NK-92 (cell line): ENCODE results near the gene CDK5RAP2.

Experiments used
- DNase-seq: peaks from one replicate; lab custom pipeline; 2025; ENCODE audit not compliant: unreplicated experiment; lab: John Stamatoyannopoulos, UW

Gene CDK5RAP2

DNA sequence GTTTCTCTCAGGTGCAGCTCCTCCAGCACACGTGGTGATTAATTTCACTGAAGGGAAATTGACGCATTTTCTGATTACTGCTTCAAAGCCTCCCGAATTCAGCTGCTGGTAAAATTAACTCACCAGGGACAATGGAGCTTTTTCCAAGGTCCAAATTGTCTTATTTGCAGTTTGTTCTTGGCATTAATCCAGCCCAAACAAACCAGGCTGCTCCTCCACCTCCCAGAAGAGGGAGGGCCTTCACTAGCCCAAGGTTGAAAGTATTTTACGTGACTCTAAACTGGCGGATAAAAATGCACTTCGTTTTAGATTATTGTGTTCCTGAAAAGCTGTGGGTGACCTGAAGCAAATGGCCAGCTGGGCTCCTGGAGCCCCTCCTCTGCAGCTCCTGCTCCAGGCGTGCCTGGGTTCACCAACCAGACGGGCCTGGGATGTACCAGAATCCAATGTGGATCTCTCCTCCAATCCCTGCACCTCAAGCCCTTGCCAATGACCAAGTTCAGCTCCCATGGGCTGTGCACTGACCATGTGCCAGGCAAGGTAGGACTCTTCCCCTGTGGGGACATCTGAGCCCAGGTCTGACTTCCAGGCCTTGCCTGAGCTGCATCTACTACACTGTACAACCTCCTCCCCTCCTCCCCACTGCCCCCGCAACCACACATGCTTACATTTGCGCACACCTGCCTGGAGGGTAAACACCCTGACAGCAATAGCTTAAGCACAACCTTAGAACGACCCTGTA is 193.4 kb downstream of the CDK5RAP2 start:
- no peak for DNase-seq

- no peak for DNase-seq
These were observed 194.2 kb downstream of the CDK5RAP2 start for GRCh38 chr9:120385606-120386389.

- no peak for DNase-seq
These were observed 195.1 kb downstream of the CDK5RAP2 start for GRCh38 chr9:120384925-120385272.

DNA sequence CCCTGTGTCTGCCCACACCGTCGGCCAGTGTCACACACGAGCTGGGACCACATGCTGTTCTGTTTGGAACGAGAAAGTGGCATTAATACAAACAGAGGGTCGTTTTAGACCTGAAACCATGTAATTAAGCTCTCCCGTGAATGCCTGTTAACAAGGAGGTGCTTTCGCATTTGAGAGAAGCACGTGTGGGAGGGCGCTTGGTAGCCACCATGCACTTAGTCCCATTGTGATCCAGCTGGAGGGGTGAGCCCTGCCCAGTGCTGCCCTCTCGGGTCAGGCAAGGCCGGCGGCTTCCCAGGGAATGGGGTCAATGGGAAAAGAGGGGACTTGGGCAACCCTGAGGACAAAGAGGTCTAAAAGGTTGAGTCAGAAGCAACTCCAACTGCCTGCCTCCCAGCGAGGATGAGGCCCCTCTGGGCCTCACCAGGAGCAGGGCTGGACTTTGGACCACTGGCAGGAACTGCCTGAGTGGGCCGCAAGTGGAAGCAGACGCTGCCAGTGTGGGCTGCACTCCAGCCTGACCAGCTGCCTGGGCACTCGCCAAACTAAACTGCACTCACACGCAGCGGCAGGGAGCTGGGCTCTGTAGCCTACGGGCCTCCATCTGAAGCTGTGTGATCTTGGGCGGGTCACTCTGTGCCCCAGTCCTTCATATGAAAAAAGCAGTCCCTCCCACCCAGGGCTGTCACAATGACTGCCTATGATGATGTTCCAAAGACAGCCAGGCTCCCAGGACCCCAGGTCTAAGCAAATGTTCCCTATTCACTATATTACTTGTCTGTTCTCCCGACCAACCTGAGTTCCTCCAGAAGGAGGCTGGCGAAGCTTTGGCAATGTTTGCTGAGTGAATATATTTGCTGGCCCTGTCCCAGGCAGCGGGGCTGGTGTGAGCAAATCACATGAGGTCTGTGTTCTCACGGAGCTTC is 195.7 kb downstream of the CDK5RAP2 start:
- no peak for DNase-seq

- DNase-seq = no peak
These were observed 196.4 kb downstream of the CDK5RAP2 start for GRCh38 chr9:120383611-120383998.

- DNase-seq = no peak
These were observed 197.5 kb downstream of the CDK5RAP2 start for GRCh38 chr9:120382453-120382852.

- no peak for DNase-seq
These were observed 198.1 kb downstream of the CDK5RAP2 start for GRCh38 chr9:120381839-120382238.

DNA sequence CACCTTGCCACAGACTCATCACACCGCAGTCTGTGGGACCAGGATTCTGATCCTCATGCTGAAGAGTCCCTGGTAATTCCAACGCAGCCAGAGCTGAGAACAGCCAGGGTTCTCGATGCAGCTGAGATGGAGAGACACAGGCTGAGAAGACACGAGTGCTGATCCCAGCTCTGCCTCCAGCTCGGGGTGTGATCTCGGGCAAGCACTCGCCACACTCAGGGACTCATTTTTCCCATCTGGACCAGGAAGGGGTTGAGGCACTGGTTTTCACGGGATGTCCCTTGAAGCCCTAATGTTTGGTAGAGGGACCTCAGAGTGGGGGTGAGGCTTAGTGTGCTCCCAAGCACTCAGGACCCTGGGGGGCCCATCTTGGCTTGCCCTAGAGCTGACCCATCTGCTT is 200.4 kb downstream of the CDK5RAP2 start:
- DNase-seq = no peak

- no peak for DNase-seq
These were observed 201.3 kb downstream of the CDK5RAP2 start for GRCh38 chr9:120378680-120379079.

DNA sequence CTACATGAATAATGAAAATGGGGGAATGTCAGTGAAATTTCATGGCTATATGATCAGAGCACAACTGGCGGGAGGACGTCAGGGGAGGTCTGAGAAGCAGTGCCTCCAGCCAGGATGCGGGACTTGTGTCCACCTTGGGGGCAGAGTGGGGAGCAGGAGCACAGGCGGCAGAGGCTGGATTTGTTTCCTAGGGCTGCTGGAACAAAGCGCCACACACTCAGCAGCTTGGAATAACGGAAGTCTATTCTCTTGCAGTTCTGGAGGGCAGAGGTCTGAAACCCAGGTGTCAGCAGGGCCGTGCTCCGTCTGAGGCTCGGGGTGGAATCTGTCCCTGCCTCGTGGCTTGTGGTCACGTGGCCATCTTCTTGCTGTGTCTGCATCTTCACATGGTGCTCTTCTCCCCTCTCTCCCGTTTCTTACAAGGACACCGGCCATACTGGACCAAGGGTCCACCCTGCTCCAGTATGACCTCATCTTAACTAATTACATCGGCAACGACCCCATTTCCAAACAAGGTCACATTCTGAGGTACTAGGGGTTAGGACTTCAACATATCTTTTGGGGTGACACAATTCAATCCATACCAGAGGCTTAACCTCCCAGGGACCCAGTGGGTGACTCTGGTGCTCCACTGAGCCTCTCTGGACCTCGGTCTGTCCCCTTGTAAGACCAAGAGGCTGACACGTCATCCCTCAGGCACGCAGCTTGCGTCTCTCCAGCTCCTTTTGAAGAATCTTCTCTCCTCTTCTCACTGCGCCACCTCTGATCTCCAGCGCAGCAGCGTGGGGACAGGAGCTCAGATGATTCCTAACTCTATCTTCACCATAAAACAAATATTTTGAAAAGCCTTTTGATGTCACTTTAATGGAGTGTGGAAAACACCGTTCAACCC is 202.5 kb downstream of the CDK5RAP2 start:
- no peak for DNase-seq

- no peak for DNase-seq
These were observed 203.9 kb downstream of the CDK5RAP2 start for GRCh38 chr9:120376101-120376500.

- DNase-seq = no peak
These were observed 204.7 kb downstream of the CDK5RAP2 start for GRCh38 chr9:120375316-120375715.

DNA sequence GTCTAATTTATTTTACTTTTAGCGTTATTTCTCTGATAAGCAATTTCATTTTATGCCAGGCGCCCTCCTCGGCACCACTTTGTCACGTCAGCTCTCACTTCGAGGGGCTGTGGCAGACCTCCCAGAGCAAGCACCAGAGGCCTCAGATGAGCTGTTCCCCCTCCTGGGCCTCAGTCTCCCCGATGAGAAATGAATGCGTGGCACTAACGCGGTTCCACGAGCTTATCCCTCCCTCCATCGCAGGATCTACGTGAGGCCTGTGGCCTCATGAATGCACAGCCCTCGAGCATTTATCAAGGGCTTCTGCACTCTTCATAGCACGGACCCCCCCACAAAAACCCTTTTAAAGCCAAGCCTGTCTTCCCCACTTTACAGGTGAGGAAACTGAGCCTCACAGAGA is 205.2 kb downstream of the CDK5RAP2 start:
- DNase-seq = no peak

- no peak for DNase-seq
These were observed 205.7 kb downstream of the CDK5RAP2 start for GRCh38 chr9:120374239-120374638.

DNA sequence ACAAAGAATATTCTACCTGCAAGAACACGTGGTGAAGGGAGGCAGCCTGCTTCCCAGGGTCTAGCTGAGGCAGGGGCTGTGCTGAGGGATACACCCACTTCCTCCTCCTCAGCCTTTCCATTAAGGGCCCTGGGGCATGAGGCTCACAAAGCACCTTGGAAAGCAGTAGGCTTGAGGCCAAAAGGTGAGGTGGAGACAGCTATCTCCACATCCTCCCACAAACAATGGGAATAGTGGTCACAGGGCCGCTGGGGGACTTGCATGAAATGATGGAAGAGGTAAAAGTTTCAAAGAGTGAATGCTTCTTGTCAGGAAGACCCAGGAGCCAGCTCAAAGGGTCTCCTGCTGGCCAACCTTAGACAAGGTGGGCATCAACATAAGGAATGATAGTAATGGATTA is 207.9 kb downstream of the CDK5RAP2 start:
- no peak for DNase-seq

GRCh38 chr9:120369608-120370220 is 210.3 kb downstream of the CDK5RAP2 start:
- no peak for DNase-seq

GRCh38 chr9:120368799-120369198 is 211.2 kb downstream of the CDK5RAP2 start:
- no peak for DNase-seq

DNA sequence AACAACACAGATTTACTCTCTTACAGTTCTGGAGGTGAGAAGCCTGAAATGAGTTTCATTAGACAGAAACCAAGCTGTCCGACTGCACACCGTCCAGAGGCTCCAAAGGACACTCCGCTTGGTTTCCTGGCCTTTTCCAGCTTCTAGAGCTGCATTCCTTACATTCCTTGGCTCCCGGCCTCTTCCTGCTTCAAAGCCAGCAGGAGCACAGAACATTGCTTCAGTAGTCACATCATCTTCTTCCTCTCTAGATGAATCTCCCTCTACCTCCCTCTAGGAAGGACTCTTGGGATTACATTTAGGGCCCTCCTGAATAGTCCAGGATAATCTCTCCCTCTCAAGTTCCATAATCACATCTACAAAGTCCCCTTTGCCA is 213.3 kb downstream of the CDK5RAP2 start:
- no peak for DNase-seq

DNA sequence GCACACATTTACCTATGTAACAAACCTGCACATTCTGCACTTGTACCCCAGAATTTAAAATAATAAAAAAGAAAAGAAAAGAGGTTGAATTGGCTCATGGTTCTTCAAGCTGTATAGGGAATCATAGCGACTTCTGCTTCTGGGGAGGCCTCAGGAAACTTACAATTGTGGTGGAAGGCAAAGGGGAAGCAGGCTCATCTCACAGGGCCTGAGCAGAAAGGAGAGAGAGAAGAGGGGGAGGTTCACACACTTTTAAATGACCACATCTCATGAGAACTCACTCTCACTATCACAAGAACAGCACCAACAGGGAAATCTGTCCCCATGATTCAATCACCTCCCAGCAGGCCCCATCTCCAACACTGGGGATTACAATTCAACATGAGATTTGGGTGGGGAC is 214.6 kb downstream of the CDK5RAP2 start:
- no peak for DNase-seq

- DNase-seq = no peak
These were observed 216.3 kb downstream of the CDK5RAP2 start for GRCh38 chr9:120363697-120364096.
